Measurements from ENCODE around the gene RAD51B. TPM values are rescaled to one million over a fixed set of nuclear protein-coding genes. Genes with fewer than 3 reads are reported as not detected.

RAD51B gene
- total and polyA plus RNA-seq, 2 of the 13 experiments (the other 11 are each of a cell fraction or from before 2014, with no cell fraction given), result 7.0 to 9.5 TPM

- TF ChIP-seq, protein P1, sequence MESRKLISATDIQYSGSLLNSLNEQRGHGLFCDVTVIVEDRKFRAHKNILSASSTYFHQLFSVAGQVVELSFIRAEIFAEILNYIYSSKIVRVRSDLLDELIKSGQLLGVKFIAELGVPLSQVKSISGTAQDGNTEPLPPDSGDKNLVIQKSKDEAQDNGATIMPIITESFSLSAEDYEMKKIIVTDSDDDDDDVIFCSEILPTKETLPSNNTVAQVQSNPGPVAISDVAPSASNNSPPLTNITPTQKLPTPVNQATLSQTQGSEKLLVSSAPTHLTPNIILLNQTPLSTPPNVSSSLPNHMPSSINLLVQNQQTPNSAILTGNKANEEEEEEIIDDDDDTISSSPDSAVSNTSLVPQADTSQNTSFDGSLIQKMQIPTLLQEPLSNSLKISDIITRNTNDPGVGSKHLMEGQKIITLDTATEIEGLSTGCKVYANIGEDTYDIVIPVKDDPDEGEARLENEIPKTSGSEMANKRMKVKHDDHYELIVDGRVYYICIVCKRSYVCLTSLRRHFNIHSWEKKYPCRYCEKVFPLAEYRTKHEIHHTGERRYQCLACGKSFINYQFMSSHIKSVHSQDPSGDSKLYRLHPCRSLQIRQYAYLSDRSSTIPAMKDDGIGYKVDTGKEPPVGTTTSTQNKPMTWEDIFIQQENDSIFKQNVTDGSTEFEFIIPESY (CRISPR knock-in tag; IDR thresholded peaks at IDR 0.05), result no peak
- TF ChIP-seq ZNF251 (CRISPR knock-in tag; IDR thresholded peaks at IDR 0.05) (no peak), ONECUT2 (CRISPR knock-in tag; IDR thresholded peaks at IDR 0.05) (no peak)
Measured at GRCh38 chr14:68153275-68153674, 333.7 kb downstream of the RAD51B start (continued).

DNA sequence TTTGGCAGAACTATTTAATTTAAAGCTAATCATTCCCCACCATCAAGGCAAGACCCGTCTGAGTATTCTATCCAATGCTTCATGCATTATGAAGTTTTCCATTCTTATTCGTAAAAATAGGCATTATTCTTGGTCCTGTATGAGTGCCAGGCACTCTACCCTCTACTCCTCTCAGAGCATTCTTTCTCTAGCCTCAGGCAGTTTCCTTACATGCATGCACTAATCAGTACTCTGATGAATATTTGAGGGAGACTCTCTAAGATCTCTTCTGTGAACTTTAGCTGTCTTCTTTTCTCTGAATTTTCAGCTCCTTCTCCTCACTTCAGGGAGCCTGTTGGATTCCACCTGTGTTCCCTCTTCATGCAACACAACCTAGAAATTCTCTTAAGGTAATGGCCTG lies 334.7 kb downstream of the RAD51B start:
- POLR2A ChIA-PET, result no interaction called here
- DNase-seq (ENCODE audit: low spot score) (no peak), ATAC-seq (no peak), FAIRE-seq (no peak)
- 79% methylated on average over 2 of the region's 2 CpGs for WGBS (ENCODE audit: low lambda C conversion rate)
- BruUV-seq (replicated peaks), result no TSS peak
- intact Hi-C loops (cut with micrococcal nuclease; ENCODE audit: unreplicated experiment) (no loop called here), in situ Hi-C loops (cut with HindIII; ENCODE audit: extremely low pct_ligation_motif_present, low pct_unique_long_range_greater_than_20kb) (no loop called here)
- Histone ChIP-seq H2AFZ (ENCODE audit: low read length) (no peak overlapping the region), H3K36me3 (replicated peaks in 1 of 2; ENCODE audit: control insufficient read depth in 1 of 2, insufficient read depth in 2 of 2, low read length in 2 of 2) (no peaks in the 10 kb centered on the region), H4K20me1 (ENCODE audit: insufficient read depth, low read length) (no peaks in the 10 kb centered on the region), H3K27me3 (ENCODE audit: control insufficient read depth in 1 of 2, insufficient read depth in 2 of 2, low read length in 2 of 2) (no peaks in the 10 kb centered on the region), H3K4me1 (ENCODE audit: insufficient read depth, low read length) (peaks cover 12% of the 10 kb centered on the region), H3K9me3 (ENCODE audit: low read length) (no peaks in the 10 kb centered on the region), H3K4me3 (replicated peaks in 1 of 3; ENCODE audit: insufficient read depth in 1 of 3, low read depth in 2 of 3, low read length in 3 of 3) (no peak overlapping the region), H3K9ac (ENCODE audit: insufficient read depth, low read depth, low read length) (no peak overlapping the region), H3K4me2 (ENCODE audit: low read depth, low read length) (no peak overlapping the region), H3K27ac (ENCODE audit: extremely low read length, insufficient read depth, low read length) (no peak overlapping the region), H3K79me2 (ENCODE audit: insufficient read depth, low read length) (no peaks in the 10 kb centered on the region)
- CTCF ChIA-PET (ENCODE audit: low intra/inter-chr PET ratio, low total read pairs), result no interaction called here
- TF ChIP-seq KMT2A (CRISPR knock-in tag; IDR thresholded peaks at IDR 0.05), result no peak

GRCh38 chr14:68157971-68158371 lies 338.4 kb downstream of the RAD51B start:
- H2AFZ ChIP-seq (ENCODE audit: low read length), result peak overlapping the region; percentile 12
- H3K27me3 ChIP-seq (ENCODE audit: control insufficient read depth in 1 of 2, insufficient read depth in 2 of 2, low read length in 2 of 2), result no peaks in the 10 kb centered on the region
- in situ Hi-C loops (cut with HindIII; ENCODE audit: extremely low pct_ligation_motif_present, low pct_unique_long_range_greater_than_20kb), result no loop called here
- no peaks in the 10 kb centered on the region for H3K9me3 ChIP-seq (ENCODE audit: low read length)
- 96% methylated on average over 1 of the region's 1 CpG for WGBS (ENCODE audit: low lambda C conversion rate)
- CTCF ChIA-PET (ENCODE audit: low intra/inter-chr PET ratio, low total read pairs), result no interaction called here
- no peak overlapping the region for H3K9ac ChIP-seq (ENCODE audit: insufficient read depth, low read depth, low read length)
- H3K36me3 ChIP-seq (replicated peaks in 1 of 2; ENCODE audit: control insufficient read depth in 1 of 2, insufficient read depth in 2 of 2, low read length in 2 of 2), result no peaks in the 10 kb centered on the region
- no peak overlapping the region for H3K4me2 ChIP-seq (ENCODE audit: low read depth, low read length)
- DNase-seq (ENCODE audit: low spot score) (no peak), ATAC-seq (no peak), FAIRE-seq (no peak)
- no peaks in the 10 kb centered on the region for H3K79me2 ChIP-seq (ENCODE audit: insufficient read depth, low read length)
- POLR2A ChIA-PET, result no interaction called here
- TF ChIP-seq CEBPG (CRISPR knock-in tag; IDR thresholded peaks at IDR 0.05) (peak; percentile 81), ZNF644 (CRISPR knock-in tag; IDR thresholded peaks at IDR 0.05; ENCODE audit: low read depth) (0 out of 2 replicates have a peak, but pooled peaks have one; percentile 43), CEBPB (IDR thresholded peaks at IDR 0.05; ENCODE audit: borderline replicate concordance, low read depth, low read length) (peak; percentile 51; the same call in 1 of the 2 replicates)
- TF ChIP-seq, protein P2, sequence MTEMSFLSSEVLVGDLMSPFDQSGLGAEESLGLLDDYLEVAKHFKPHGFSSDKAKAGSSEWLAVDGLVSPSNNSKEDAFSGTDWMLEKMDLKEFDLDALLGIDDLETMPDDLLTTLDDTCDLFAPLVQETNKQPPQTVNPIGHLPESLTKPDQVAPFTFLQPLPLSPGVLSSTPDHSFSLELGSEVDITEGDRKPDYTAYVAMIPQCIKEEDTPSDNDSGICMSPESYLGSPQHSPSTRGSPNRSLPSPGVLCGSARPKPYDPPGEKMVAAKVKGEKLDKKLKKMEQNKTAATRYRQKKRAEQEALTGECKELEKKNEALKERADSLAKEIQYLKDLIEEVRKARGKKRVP (CRISPR knock-in tag; IDR thresholded peaks at IDR 0.05), result peak in 1 of 2 experiments; percentile 91; a peak in 2 of 4 replicates
- TF ChIP-seq, protein P3, sequence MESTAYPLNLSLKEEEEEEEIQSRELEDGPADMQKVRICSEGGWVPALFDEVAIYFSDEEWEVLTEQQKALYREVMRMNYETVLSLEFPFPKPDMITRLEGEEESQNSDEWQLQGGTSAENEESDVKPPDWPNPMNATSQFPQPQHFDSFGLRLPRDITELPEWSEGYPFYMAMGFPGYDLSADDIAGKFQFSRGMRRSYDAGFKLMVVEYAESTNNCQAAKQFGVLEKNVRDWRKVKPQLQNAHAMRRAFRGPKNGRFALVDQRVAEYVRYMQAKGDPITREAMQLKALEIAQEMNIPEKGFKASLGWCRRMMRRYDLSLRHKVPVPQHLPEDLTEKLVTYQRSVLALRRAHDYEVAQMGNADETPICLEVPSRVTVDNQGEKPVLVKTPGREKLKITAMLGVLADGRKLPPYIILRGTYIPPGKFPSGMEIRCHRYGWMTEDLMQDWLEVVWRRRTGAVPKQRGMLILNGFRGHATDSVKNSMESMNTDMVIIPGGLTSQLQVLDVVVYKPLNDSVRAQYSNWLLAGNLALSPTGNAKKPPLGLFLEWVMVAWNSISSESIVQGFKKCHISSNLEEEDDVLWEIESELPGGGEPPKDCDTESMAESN (CRISPR knock-in tag; conservative IDR thresholded peaks at IDR 0.05), result no peak
- TF ChIP-seq, protein P4, sequence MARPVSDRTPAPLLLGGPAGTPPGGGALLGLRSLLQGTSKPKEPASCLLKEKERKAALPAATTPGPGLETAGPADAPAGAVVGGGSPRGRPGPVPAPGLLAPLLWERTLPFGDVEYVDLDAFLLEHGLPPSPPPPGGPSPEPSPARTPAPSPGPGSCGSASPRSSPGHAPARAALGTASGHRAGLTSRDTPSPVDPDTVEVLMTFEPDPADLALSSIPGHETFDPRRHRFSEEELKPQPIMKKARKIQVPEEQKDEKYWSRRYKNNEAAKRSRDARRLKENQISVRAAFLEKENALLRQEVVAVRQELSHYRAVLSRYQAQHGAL (CRISPR knock-in tag; IDR thresholded peaks at IDR 0.05; ENCODE audit: not compliant biosample characterization), result no peak
- no TSS peak for BruUV-seq (replicated peaks)
- H3K4me1 ChIP-seq (ENCODE audit: insufficient read depth, low read length), result peaks cover 12% of the 10 kb centered on the region
- H3K27ac ChIP-seq (ENCODE audit: extremely low read length, insufficient read depth, low read length), result no peak overlapping the region
- H3K4me3 ChIP-seq (replicated peaks in 1 of 3; ENCODE audit: insufficient read depth in 1 of 3, low read depth in 2 of 3, low read length in 3 of 3), result no peak overlapping the region
- intact Hi-C loops (cut with micrococcal nuclease; ENCODE audit: unreplicated experiment), result no loop called here
- H4K20me1 ChIP-seq (ENCODE audit: insufficient read depth, low read length), result no peaks in the 10 kb centered on the region

All from HepG2 (cell line).